Measurements from ENCODE around the gene FOXP4.
"Not testable (repeated sequence)": the region's sequence is repeated elsewhere in the genome, so short reads cannot be mapped to it uniquely, and the experiment has no call there.

Gene FOXP4

DNA sequence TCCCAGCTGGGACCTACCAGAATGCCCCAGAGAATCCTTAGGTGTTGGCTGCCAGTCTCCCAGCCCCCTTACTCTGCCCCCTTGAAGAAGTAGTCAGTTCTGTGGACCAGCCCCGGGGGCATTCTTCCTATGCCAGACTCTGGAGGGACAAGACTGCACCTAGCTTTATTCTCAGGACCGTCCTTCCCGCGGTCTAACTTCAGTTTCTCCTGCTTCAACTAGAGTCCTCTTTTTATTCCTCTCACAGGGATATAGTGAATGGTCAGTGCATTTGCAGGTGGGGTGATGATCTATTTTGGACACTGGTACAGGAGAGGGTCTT lies 56.2 kb downstream of the FOXP4 start:
- peak; percentile 71 for DNase-seq

GRCh38 chr6:41602864-41603608 lies 56.9 kb downstream of the FOXP4 start:
- DNase-seq: peak; percentile 95

DNA sequence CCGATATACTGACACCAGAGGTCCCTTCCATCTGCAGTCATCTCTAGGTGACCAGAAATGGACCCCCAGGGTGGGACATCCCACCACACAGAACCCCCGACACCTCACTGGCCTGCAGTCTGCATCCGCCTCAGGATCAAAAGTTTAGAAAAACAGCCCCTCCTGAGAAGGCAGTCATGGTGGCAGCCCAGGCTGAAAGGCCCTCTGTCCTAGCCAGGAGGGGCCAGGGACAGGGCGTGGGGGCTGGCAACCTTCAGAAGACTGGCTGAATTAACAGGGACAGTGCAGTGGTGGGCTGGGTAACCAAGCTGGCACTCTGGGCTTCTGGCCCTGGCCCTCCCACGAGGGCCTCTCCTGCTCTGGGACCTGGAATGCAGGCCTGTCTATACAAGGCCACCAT lies 57.8 kb downstream of the FOXP4 start:
- no peak for DNase-seq

GRCh38 chr6:41605649-41606048 lies 59.5 kb downstream of the FOXP4 start:
- peak; percentile 69 for DNase-seq

DNA sequence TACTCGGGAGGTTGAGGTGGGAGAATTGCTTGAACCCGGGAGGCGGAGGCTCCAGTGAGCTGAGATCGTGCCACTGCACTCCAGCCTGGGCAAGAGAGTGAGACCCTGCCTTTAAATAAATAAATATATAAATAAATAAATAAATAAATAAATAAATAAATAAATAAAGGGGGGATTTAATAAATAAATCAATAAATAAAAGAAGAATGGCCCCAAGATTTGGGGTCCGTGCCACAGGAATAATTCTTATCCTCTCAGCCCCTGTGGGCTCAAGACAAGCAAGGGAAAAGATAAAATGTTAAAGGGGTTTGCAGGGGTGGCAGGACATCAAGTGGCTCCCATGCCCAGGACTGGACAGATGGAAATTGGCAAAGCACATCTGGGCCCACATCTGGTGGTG lies 60.9 kb downstream of the FOXP4 start:
- DNase-seq: no peak

DNA sequence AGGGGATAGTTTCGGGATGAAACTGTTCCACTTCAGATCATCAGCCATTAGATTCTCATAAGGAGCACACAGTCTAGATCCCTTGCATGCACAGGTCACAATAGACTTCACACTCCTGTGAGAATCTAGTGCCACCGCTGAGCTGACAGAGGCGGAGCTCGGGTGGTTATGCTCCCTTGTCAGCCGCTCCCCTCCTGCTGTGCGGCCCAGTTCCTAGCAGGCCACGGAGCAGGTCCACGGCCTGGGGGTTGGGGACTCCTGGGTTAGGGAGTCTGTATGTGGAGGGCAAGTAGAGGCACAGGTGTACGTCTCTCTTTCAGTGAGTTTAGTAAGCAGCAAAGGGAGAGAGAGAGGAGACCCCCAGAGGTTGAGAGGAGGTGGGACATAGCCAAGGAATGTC lies 61.6 kb downstream of the FOXP4 start:
- no peak for DNase-seq

- no peak for DNase-seq
These were observed 62.4 kb downstream of the FOXP4 start for GRCh38 chr6:41608443-41609151.

GRCh38 chr6:41614715-41615114 lies 68.5 kb downstream of the FOXP4 start:
- no peak for DNase-seq

DNA sequence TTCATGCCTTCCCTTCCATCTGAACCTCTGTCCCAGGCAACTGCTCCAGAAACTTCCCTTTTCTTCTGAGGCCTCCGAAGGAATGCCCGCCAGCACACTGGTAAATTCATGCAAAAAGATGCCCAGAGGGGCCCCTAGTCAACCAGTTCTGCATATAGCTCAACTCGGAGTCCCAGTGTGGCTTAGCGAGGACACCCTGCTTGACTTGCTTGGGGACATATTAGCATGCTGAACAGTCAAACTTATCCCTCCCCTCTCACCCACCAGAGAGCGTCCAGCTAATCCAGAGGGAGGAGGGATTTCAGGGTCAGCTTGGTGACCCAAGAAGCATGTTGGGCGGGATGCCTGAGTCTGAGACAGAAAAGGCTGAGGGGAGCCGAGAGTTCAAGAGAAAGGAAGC lies 69.1 kb downstream of the FOXP4 start:
- no peak for DNase-seq

DNA sequence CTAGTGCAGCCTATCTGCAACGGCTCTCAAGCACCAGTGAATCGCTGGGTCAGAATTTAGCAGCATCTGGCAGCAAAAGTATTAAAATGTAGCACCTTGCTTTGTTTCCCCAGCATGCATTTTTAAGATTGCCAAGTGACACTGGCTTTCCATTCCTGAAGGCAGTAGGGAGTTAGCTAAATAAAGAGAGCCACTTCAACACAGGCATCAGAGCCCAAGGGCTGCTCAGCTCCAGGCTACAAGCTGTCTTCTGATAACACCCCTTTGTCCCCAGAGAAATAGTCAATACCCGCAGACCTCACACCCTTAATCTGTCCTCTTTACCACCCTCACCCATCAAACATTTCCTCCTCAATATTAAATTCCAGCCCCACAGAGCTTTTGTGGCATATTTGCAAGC lies 72.4 kb downstream of the FOXP4 start:
- DNase-seq: no peak

GRCh38 chr6:41619193-41619592 lies 73.0 kb downstream of the FOXP4 start:
- not testable (repeated sequence) for DNase-seq

DNA sequence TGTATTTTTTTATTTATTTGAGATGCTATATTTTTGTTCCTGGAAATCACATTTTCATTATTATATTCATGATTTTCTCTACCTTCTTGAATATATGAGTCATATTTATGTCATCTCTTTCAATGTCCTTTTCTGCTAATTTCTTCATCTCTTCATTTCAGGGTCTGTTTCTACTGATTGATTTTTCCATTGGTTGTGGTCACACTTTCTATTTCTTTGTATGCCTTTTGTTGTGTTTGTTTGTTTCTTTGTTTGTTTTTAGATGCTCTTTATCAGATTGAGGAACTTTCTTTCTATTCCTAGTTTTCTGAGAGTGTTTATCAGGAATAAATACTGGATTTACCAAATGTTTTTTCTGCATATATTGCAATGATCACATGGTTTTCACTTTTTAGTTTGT lies 75.2 kb downstream of the FOXP4 start:
- DNase-seq: no peak

- DNase-seq: no peak
These were observed 75.6 kb downstream of the FOXP4 start for GRCh38 chr6:41621802-41622201.

DNA sequence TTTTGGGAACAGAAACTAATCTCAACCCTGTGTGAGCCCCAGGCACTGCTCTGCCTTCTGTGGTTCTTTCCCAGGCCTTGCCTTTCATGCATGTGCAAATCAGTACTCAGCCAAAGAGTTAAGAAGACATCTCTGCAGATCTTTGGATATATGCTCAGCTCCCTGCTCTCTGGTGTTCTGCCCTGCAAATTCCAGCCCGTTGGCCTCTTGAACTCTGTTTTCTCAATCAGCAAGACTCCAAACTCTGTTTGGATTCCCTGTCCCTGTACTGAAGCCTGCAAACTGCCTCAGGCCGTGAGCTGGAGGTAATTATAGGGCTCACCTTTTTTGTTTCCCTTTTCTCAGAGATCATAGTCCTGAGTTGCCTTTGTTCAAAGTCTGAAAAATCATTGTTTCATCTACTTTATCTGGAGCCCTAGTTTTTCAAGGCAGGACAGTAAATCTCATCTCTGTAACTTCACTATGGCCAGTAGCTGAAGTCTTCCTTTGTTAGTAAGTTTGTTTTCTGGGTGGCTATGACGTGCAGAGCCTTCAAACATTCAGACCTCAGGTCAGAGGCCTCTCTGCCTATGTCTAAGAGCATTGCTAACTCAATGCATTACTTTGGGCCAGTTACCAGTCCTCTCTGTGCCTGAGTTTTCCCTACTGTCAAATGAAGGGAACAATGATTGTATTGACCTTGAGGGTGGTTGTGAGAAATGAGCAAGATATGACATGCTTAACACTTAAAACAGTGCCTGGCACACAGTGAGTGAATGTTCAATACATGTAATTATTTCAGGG lies 76.2 kb downstream of the FOXP4 start:
- DNase-seq: peak; percentile 92

- no peak for DNase-seq
These were observed 77.1 kb downstream of the FOXP4 start for GRCh38 chr6:41623330-41623729.

DNA sequence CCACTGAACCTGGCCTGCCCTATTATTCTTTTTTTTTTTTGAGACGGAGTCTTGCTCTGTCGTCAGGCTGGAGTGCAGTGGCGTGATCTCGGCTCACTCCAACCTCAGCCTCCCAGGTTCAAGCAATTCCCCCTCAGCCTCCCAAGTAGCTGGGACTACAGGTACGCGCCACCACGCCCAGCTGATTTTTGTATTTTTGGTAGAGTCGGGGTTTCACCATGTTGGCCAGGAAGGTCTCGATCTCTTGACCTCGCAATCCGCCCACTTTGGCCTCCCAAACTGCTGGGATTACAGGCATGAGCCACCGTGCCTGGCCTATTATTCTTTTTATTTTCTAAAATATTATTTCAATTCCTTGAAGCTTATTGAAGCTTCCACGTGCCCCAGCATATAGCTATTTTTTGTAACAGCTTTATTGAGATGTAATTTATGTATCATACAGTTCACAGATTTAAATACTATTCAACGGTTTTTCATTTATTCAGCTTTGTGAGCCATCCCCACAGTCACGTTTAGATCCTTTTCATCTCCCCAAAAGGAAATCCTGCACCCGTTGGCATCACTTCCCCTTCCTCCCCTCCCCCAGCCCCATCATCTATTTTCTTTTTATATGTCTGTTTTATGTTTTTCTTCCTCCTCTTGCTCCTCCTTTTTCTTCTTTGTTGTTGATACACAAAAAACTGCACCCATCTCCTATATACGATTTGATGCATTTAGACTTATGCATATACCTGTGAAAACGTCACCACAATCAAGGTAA lies 78.6 kb downstream of the FOXP4 start:
- no peak for DNase-seq

GRCh38 chr6:41625442-41625841 lies 79.3 kb downstream of the FOXP4 start:
- DNase-seq: peak; percentile 96

DNA sequence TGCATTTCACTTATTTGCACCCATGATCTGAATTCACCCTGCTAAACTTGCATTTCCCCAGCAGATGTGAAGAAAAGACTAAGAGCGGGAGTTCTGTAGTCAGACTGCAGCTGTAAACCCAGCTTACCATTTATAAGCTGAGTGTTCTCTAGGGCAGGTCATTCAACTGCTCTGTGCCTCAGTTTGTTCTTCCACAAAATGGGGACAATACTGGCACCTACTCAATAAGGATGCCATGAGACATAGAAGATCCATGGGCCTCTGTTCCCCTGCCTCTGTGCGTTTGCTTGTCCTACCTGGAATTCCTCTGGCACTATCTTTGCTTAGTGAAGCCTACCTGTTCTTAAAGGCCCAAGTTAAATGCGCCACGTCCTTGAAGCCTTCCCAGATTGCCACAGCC lies 79.8 kb downstream of the FOXP4 start:
- no peak for DNase-seq

DNA sequence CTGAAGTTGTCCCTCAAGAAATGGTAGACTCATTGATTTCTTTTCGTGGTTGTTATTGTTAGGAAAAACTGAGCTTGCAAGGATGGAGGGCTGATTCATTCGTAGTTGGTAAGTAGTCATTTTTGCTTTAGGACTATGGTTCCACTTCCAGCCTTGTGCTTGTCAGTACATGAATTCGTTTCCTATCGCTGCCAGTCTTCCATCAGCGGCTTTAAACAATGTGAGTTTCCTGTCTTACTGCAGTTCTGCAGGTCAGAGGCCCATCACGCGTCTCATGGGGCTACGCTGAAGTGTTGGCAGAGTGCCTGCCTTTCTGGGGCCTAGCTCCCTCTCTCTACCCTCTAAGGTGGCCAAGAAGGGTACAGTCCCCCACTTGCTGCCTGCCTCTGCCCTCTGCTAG lies 80.7 kb downstream of the FOXP4 start:
- DNase-seq: peak; percentile 76

- no peak for DNase-seq
These were observed 82.9 kb downstream of the FOXP4 start for GRCh38 chr6:41629128-41629527.

- no peak for DNase-seq
These were observed 83.9 kb downstream of the FOXP4 start for GRCh38 chr6:41630069-41630468.

DNA sequence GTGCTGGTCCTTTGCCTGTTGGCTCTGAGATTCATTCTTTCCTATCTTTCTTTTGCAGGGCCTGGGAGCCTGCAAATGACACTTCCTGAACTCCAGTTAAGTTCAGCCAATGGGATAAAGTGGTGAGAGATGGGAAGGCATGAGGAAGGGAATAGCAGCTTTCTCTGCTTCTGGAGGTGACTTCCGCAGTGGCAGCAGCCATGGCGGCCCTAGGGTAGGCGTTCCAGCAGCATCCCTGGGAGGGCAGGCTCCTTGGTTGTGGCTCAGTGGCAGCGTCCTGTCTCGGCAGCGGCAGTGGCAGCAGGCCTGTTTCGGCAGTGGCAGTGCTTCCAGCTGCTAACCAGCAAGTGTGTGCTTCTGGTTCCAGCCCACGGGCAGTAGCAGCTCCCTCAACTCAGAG lies 84.8 kb downstream of the FOXP4 start:
- no peak for DNase-seq

DNA sequence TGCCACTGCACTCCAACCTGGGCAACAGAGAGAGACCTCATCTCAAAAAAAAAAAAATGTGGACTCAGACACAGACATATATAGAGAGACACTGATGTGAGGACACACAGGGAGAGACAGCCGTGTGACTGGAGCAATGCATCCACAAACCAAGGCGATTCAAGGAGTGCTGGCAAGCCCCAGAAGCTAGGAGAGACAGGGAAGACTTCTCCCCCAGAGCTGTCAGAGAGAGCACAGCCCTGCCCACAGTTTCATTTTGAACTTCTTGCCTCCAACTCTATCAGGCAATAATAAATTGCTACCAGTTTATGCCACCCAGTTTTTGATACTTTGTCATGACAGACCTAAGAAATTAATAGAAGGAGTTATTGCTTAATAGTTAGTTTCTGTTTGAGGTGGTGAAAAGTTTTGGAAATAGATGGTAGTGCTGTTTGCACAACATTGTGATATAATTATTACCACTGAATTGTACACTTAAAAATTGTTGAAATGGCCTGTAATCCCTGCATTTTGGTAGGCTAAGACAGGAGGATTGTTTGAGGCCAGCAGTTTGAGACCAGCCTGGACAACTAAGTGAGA lies 87.0 kb downstream of the FOXP4 start:
- DNase-seq: no peak

All from NCI-H69 (cell line).